GM18508 (cell line): ENCODE data around the gene GRAP.
A peak's percentile ranks its signal among the peaks of the same experiment; 100 is the strongest.
"Not testable (repeated sequence)": the region's sequence is repeated elsewhere in the genome, so short reads cannot be mapped to it uniquely, and the experiment has no call there.

Experiments
- ATAC-seq: cut with Tn5 transposase; IDR thresholded peaks from one replicate; pipeline ENCODE4 v1.9.1; 2021; ENCODE audit warnings: moderate number of reproducible peaks; ENCODE audit not compliant: insufficient read depth, unreplicated experiment

The GRAP gene

DNA sequence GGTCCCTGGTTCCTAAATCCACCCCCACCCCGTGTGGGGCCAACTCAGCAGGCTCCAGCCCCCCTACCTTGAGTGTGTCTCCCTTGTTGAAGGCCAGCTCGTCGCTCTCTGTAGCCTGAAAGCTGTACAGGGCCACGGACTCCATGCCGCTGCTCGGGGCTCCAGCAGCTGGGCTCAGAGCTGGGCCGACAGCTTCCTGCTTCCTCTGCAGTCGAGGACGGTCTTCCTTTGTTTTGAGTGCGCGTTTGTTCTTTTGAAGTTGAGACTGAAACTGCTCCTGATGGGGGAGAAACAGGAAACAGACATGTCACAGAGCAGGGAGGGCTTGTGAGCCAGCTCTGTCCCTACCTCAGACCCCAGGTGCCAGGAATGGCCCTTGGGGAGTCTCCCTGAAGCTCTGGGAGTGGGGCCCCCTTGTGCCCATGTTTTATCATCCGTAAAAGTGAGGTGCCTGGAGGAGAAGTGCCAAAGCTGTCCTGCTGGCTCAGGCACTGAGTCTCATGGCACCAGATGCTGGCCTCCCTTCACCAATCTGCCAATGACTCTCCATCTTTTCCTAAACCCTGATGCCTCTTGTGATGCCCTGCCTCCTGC lies at the start of gene GRAP:
Gene GRAP (minus strand): TSS at position 176 of the 594 bp plus-strand sequence. CDS start 31 bp downstream, at position 145.
- not testable (repeated sequence) for ATAC-seq

DNA sequence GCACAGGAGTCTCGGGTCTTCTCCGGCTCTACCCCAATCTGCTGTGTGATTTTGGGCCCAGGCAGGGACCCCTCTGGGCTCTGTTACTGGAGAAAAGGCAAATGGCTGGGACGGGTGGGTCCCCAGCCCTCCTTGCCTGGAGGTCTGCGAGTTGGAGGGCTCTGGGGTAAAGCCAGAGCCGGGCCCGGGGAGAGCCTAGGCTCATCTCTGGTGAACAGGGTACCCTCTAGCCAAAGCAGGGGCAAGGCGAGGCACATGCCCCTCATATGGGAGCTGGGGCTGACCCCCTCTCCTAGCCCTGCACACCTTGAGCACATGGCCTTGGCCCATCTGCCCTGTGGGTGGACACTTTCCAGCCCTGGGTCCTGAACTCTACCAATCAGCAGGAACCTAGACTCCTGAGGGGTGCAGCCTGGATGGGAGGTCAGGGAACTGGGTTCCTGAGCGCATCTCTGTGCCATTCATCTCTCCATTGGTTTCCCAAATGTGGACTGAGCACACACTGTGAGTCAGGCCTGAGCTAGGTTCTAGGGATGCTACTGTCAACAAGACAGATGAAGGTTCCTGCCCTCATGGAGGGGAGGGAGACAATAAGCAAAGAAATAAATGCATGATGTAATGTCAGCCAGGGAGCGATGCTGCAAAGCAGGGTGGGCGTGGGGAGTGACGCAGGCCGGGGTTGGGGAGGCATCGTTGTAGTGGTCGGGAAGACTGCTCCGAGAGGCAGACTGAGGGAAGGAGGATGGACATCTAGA lies 47.1 kb upstream of the GRAP start:
- not testable (repeated sequence) for ATAC-seq

DNA sequence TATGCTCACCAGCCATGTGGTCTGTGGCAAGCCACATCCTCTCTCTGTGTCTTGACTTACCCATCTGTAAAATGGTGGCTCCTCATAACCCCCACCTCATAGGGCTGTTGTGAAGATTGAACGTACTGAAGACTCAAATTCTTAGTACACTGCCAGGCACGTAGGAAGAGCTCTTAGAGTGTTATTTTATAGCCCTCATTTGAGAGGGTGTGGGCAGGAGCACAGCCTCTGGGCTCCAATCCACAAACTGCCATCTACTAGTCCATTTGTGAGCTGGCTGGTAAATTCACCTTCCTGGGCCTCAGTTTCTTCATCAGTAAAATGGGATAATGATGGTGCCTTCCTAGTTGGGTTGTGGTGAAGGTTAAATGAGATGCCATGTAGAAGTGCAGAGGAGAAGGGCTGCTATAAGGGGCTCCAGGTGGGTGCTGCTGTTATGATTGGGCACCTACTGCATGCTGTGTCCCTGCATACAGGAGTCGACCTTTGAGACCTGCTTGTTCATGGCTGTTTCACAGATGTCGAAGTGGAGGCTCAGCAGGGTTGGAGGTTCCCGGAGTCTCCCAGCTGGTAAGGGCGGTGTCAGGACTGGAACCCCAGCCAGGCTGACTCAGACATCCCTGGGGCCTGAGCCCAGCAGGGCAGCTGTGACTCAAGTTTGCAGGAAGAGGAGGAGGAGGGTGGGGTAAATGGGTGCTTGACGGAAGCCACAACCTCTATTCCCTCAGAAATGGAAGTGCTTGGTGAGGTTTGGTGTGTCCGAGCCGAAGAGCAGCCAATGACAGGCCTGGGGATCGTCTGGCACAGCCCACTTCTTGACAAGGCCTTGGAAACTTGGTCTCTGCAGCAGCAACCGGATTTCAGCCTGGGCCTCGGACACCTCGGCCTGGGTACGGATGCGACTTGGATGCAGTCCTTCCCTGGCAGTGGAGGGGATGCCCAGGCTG lies 46.3 kb upstream of the GRAP start:
- ATAC-seq, result not testable (repeated sequence)

DNA sequence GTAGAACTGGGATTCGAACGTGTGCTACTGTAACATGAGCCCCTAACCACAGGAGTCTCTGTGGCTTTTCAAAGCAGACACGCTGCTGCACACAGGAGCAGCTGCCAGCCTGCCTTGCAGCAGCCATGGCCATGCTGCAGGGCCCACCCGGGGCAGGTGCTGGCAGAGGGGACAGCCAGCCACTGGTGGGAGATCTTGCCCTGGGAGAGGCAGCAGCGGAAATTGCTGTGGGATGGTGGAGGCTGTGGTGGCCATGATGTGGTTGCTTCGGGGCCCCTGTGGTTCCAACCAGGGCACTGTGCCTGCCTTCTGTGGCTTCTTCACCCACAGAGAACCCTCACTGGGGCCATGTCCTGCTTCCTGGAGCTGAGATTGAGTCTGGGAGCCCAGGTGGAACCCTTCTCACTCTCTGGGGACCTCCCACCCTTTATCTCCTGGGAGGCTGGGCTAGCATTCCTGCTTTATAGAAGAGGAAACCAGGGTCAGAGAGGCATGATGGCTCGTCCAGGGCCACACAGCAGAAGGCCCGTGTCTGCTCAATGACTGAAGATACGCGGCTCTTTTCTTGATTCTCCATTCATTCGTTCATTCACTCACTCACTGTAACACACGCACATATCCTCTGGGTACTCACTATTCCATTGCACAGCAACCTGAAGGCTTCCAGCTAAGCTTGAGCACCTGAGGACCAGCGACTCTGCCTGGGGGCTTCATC lies 43.5 kb upstream of the GRAP start:
- ATAC-seq, result not testable (repeated sequence)

DNA sequence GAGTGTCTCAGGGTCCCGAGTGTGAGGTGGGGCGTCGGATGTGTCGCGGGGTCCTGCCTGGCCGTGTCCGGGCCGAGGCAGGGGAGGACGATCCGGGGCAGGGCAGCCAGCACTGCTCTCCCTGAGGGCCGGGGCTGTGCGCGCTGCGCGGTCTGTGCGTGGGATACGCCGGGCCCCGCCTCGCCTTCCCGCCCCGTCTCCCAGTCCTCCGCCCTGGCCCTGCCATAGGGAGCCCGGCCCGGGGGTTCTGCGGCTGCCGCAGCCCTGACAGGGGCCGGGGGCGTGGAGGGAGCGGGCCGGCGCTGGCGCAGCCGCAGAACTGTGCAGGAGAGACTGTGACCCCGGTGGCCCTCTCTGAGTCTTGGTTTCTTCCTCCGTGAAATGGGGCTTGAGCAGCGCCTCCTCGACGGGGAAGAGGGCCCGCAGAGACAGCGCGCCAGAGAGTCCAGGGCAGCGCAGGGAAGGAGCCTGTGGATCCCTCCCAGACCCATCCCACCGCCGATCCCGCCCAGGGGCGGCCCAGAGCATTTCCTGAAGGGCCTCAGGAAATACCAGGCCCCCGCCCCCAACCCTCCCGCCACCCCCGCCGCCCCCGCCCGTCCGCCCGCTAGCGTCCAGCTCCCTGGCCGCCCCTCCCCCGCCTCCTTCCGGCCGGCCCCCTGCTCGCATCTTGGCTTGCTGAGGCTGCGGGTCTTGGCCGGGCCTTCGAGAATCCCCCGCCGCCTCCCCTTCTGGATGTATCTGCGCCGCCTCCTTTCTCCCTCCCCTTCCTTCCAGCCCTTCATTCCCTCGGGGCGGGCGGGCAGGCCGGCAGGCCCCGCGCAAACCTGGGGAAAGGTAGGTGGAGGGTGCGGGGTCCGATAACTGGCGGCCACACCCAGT lies 42.3 kb upstream of the GRAP start:
- ATAC-seq, result not testable (repeated sequence)

DNA sequence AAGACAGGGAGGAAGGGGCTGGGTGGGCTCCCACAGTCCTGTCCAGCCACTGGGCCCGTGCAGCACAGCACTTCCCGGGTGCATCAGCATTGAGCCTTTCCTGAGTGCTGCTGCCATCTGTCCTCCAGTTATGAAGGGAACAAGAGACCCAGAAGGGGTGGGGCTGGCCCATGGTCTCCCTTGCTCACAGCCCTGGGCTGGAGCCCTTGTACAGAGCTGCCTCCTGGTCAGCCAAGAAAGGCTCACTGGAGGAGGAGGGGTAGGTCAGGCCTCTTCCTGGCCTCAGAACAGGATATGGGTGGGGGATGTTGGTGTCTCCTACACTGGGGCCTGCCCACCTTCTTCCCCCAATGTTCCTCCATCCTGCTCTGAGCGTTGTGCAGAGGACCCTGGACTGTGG lies 30.6 kb upstream of the GRAP start:
- ATAC-seq, result not testable (repeated sequence)

DNA sequence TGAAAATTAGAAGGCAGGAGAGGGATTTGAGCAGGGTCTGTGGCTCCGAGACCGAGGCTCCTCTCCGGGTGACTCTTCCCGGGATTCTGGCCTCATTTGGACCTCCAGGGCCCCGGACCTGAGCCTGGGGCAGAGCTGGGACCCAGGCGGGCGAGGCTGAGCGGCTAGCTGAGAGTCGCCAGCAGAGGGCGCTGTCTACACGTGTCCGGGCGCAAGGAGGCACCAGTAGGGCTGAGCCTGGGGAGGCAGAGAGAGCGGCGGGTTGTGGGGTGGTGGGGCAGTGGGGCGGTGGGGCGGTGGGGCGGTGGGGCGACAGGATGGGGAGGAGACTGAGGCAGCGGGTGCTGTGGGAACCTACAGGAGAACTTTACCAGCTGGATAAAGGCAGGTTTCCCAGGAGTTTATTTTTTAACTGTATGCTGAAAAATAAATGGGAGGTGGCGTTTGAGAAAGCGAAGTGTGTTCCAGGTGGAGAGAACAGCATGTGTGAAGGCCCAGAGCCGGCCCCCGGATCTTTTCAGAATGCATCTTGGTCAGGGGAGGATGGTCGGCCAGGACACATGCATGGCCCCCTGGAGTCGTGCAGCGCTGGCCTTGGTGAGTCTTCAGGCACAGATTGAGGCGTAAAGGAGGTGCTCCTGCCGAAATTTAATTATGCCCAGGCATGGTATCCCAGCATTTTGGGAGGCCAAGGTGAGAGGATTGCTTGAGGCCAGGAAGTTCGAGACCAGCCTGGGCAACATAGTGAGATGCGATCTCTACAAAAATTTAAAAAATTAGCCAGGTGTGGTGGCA lies 29.8 kb upstream of the GRAP start:
- not testable (repeated sequence) for ATAC-seq

DNA sequence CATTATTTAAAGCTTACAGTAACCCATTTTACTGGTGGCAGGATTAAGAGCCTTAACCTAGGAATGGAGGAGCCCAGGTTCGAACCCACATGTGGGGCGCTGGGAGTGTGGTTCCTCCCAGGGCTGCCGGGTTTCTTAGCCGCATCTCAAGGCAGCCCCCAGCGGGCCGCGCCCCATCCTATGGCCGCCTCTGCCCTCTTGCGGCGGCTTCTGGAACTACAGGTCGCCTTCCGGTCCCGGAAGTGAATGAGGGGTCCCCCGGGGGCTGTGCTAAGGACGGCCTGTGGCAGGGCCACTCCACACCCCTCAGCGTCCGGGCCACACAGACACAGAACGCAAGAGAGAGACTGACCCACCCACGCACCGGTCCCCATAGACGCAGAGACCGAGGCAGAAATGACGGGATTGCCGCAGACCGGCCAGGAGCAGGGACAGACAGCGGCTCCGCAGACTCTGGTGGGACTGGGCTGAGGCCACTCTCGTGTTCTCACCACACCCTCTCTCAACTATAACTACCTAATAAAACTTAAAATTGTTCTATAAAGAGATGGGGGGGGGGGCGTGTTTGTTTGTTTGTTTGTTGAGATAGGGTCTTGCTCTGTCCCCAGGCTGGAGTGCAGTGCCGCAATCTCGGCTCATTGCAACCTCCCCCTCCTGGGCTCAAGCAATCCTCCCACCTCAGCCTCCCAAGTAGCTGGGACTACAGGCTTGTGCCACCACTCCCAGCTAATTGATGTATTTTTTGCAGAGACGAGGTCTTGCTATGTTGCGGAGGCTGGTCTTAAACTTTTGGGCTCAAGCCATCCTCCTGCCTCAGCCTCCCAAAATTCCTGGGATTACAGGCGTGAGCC lies 23.8 kb upstream of the GRAP start:
- peak; percentile 39 for ATAC-seq

DNA sequence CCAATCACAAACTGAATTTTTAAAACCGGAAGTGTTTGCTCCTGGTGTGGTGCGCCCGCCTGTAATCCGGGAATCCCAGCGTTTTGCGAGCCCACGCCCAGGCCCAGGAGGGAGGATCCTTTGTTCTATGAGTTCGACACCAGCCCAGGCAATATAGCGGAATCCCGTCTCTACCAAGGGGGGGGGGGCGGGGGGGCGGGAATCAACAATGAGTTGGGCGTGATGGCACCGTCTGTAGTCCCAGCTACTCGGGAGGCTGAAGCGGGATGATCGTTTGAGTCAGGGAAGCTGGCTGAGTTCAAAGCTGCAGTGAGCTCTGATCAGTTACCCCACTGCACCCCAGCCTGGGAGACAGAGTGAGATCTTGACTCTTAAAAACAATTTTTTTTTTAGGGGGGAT lies 17.6 kb upstream of the GRAP start:
- ATAC-seq, result not testable (repeated sequence)

DNA sequence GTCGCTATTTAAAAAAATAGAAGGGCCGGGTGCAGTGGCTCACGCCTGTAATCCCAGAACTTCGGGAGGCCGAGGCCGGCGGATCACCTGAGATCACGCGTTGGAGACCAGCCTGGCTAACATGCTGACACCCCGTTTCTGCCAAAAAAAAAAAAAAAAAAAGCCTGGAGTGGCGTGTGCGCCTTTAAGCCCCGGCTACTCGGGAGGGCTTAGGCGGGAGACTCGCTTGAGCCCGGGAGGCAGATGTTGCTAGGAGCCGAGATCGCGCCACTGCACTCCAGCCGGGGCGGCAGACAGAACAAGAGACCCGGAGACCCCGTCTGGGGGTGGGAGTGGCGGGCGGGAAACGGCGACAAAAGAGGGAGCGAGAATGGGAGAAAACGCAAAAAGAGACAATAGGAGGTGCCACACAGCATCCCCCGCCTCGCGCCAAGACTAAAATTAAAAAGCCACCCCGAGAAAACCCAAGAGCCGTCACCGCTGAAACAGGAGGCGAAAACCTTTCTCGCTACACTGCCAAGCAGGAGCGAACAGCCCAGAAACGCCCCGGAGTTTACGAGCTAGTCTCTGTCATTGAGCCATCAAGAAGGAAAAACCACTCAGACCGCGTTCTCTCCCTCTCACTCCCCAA lies 16.7 kb upstream of the GRAP start:
- ATAC-seq, result not testable (repeated sequence)

DNA sequence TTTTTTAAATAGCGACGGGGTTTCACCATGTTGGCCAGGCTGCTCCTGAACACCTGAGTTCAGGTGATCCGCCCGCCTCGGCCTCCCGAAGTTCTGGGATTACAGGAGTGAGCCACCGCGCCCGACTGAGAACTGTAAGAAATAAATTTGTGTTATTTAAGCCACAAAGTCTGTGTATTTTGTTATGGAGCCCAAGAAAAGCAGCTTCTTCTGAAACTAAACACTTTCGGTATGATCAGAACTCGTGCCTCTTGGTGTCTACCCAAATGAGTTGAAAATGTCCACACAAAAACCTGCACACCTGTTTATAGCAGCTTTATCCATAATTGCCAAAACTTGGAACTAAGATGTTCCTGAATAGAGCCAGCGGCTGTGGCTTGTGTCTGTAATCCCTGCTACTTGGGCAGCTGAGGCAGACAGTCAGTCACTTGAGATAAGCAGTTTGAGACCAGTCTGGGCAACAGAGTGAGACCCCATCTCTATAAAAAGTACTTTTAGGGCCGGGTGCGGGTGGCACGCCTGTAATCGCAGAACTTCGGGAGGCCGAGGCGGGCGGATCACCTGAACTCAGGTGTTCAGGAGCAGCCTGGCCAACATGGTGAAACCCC lies 16.1 kb upstream of the GRAP start:
- peak; percentile 24 for ATAC-seq

DNA sequence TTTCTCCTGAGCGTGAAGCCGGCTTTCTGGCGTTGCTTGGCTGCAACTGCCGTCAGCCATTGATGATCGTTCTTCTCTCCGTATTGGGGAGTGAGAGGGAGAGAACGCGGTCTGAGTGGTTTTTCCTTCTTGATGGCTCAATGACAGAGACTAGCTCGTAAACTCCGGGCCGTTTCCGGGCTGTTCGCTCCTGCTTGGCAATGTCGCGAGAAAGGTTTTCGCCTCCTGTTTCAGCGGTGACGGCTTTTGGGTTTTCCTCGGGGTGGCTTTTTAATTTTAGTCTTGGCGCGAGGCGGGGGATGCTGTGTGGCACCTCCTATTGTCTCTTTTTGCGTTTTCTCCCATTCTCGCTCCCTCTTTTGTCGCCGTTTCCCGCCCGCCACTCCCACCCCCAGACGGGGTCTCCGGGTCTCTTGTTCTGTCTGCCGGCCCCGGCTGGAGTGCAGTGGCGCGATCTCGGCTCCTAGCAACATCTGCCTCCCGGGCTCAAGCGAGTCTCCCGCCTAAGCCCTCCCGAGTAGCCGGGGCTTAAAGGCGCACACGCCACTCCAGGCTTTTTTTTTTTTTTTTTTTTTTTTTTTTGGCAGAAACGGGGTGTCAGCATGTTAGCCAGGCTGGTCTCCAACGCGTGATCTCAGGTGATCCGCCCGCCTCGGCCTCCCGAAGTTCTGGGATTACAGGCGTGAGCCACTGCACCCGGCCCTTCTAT lies 15.4 kb upstream of the GRAP start:
- peak; percentile 96 for ATAC-seq

DNA sequence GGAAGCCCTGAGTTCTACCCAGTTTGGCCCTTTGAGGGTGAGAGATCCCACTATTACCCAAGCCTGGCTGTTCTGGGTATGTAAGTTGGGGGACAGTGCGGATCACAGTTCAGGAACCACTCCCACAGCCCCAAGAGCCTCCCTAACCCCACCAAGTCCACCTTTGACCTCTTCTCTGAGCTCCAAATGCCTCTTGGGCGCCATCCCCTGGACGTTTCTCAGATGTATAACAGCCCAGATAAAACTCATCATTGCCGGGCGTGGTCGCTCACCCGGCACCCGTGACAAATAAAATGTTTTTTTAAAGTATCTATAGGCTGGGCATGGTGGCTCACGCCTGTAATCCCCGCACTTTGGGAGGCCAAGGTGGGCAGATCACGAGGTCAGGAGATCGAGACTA lies 8.7 kb upstream of the GRAP start:
- ATAC-seq, result not testable (repeated sequence)

DNA sequence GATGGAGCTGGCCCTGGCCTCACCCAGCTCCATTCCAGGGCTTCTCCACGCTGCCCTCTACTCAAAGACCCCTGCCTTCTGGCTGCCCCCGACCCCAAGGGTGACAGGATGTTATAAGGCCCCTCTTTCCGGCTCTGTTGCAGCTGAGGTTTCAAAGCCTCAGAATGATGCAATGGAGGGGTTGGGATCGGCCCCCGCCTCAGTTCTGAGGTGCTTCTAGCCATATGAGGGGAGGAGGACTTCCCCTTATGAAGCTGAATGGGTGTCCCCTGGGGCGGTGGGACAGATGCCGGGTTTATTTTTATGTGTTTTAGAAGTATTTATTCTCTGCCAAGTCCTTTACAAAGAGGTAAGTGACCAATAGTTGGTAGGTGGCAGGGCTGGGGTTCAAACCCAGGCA lies 2.1 kb upstream of the GRAP start:
- ATAC-seq, result not testable (repeated sequence)

DNA sequence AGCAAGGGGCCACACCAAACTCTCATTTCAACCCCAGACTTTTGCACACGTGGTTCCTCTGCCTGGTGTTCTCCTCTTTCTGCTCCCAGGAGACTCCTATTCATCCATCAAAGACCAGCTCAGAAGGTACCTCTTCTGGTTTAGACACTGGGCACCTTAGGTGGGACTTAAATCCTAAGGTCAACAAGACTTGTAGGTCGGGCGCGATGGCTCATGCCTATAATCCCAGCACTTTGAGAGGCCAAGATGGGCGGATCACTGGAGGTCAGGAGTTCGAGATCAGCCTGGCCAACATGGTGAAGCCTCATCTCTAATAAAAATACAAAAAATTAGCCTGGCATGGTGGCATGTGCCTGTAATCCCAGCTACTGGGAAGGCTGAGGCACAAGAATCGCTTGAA lies 753 bp upstream of the GRAP start:
- not testable (repeated sequence) for ATAC-seq

DNA sequence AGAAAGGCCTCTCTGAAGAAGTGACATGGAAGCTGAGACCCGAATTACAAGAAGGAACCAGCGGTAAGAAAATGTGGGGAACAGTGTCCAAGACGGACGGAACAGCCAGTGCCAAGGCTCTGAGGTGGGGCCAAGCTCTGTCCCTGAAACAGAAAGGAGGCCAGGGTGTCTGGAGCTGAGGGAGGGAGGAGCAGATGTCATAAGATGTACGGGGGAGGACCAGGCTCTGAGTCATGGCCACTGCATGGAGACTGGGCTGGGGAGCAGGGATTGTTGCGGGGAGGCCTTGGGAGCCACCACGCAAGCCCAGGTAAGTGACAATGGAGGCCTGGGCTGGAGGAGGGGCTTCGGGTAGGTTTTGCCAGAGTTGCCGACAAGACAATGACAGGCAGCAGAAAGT lies 2.1 kb downstream of the GRAP start:
- ATAC-seq, result not testable (repeated sequence)
